CD4-positive, alpha-beta T cell treated with Interferon gamma for 1 hour (primary cell): ENCODE results near the gene C11orf65.

Source experiments
- DNase-seq: peaks from one replicate; pipeline ENCODE4 v3.0.0-alpha.2; 2020

The C11orf65 gene

GRCh38 chr11:108364159-108364558 lies 103.2 kb downstream of the C11orf65 start:
- DNase-seq = no peak

- no peak for DNase-seq
These were observed 115.9 kb downstream of the C11orf65 start for GRCh38 chr11:108351468-108351867.

GRCh38 chr11:108346451-108346850 lies 120.9 kb downstream of the C11orf65 start:
- DNase-seq = no peak

GRCh38 chr11:108345767-108346166 lies 121.6 kb downstream of the C11orf65 start:
- no peak for DNase-seq

DNA sequence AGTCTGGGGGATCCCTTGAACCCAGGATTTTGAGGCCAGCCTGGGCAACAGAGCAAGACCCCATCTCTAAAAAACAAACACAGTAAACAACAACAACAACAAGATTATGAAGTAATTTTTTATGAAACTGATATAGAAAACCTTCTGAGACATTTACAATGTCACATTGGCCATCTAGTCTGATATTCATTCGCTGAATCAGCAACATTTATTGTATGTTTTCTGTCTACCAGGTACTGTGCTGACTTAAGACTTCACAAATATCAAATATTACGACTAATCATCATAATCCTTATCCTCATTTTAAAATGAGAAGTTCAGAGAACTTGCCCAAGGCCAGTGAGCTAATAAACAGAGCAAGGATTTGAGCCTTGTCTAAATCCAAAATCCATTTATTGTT lies 123.6 kb downstream of the C11orf65 start:
- no peak for DNase-seq

GRCh38 chr11:108341654-108342053 lies 125.7 kb downstream of the C11orf65 start:
- DNase-seq = no peak

DNA sequence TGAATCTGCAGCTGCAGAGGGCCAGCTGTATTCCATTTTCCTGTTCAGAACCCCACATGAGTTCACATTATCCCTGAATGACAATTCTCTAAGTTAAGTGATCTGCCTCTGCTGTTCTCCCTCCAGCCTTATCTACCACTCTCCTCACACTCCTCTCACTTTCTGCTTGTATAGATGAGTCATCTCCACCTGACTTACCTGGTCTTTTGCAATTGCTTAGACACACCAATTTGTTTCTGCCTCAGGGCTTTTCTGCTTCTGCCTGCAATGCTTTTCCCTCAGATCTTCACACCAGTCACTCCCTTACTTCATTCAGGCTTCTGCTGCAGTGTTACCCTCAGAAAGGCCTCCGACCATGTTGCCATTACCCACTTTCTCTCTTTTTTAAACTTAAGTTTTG lies 126.4 kb downstream of the C11orf65 start:
- no peak for DNase-seq

GRCh38 chr11:108338750-108339149 lies 128.6 kb downstream of the C11orf65 start:
- DNase-seq = no peak

GRCh38 chr11:108333403-108333899 lies 133.9 kb downstream of the C11orf65 start:
- no peak for DNase-seq
